MG63 (cell line): ENCODE measurements around the gene FARS2. TPM values are rescaled to one million over a fixed set of nuclear protein-coding genes. Genes with fewer than 3 reads are reported as not detected.
A peak's percentile ranks its signal among the peaks of the same experiment; 100 is the strongest.
"Not testable (repeated sequence)": the region's sequence is repeated elsewhere in the genome, so short reads cannot be mapped to it uniquely, and the experiment has no call there.

ENCODE experiments used
- DNase-seq: peaks from one replicate; pipeline ENCODE4 v3.0.0-alpha.2; 2020
- H3K27me3 ChIP-seq: fragments of 250-450 bp; sonication (Bioruptor Pico); 2 replicates; pipeline ENCODE4 v1.5.1; 2020; ENCODE audit warnings: mild to moderate bottlenecking, moderate library complexity
- H3K36me3 ChIP-seq: fragments of 250-450 bp; sonication (Bioruptor Pico); 2 replicates; pipeline ENCODE4 v1.5.1; 2020; ENCODE audit warnings: mild to moderate bottlenecking, moderate library complexity
- H3K4me3 ChIP-seq: fragments of 250-450 bp; sonication (Bioruptor Pico); 2 replicates; pipeline ENCODE4 v1.5.1; 2020; ENCODE audit warnings: mild to moderate bottlenecking, moderate library complexity
- H3K9me3 ChIP-seq: fragments of 250-450 bp; sonication (Bioruptor Pico); 2 replicates; pipeline ENCODE4 v1.5.1; 2020; ENCODE audit warnings: mild to moderate bottlenecking, moderate library complexity
- total RNA-seq: library from RNA; depleted of rRNA; stranded (reverse); fragments of >200 nt; shearing (Covaris generic); gene quantifications from 2 replicates; pipeline ENCODE4 v1.2.3, GENCODE V29; 2014; ENCODE audit warnings: low replicate concordance

FARS2 gene
- total RNA-seq, 1 experiment from 2014 or later = 17.3 TPM

GRCh38 chr6:5781019-5781418 lies 519.7 kb downstream of the FARS2 start:
- no peak for DNase-seq
- Histone ChIP-seq H3K27me3 (no peaks in the 10 kb centered on the region), H3K4me3 (no peak overlapping the region), H3K36me3 (no peaks in the 10 kb centered on the region), H3K9me3 (no peaks in the 10 kb centered on the region)

GRCh38 chr6:5781966-5782556 lies 520.7 kb downstream of the FARS2 start:
- Histone ChIP-seq H3K27me3 (no peaks in the 10 kb centered on the region), H3K4me3 (no peak overlapping the region), H3K36me3 (no peaks in the 10 kb centered on the region), H3K9me3 (no peaks in the 10 kb centered on the region)
- DNase-seq = no peak

- Histone ChIP-seq H3K36me3 (no peaks in the 10 kb centered on the region), H3K9me3 (no peaks in the 10 kb centered on the region), H3K27me3 (no peaks in the 10 kb centered on the region), H3K4me3 (no peak overlapping the region)
- DNase-seq = peak; percentile 27
These were observed 521.7 kb downstream of the FARS2 start for GRCh38 chr6:5782783-5783547.

DNA sequence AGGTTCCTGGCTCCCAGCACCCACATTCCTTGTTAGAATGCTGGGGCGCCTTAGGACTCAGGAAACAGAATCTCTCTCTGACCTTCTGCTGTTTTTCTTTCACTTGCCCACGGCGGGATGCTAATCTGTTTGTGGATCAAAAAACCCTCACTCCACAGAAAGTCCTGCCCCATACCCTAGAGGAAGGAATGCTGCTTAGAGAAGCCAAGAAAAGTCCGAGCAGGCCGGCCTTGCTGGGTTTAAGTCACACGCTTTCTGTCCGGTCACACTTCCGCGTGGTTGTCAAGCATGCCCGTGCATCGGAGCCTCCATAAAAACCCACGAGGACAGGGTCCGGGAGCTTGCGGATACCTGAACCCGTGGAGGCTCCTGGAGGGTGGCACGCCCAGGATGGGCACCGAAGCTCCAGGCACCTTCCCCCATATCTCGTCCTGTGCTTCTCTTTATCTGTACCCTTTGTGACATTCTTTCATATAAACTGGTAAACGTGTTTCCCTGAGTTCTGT lies 522.3 kb downstream of the FARS2 start:
- H3K36me3 ChIP-seq = no peaks in the 10 kb centered on the region
- no peak for DNase-seq
- no peak overlapping the region for H3K4me3 ChIP-seq
- no peaks in the 10 kb centered on the region for H3K9me3 ChIP-seq
- H3K27me3 ChIP-seq = no peaks in the 10 kb centered on the region

DNA sequence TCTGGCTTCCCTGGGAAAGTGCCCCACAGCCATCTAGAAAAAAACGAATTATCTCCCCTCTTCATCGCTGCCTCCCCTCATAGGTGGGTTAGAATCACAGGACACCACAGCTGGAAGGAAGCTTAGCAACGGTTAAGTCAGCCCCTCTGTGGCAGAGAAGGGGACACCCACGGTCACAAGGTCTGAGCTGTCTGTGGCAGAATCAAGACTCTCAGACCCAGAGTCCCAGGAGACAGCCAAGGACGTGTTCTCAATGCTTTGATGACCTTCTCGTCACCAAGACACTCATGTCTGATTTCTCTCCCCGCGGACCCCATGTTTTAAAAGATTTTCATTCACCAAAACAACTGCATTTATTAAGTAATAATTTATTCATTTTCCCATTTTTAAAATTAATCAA lies 523.9 kb downstream of the FARS2 start:
- Histone ChIP-seq H3K4me3 (no peak overlapping the region), H3K9me3 (no peaks in the 10 kb centered on the region), H3K27me3 (no peaks in the 10 kb centered on the region), H3K36me3 (no peaks in the 10 kb centered on the region)
- no peak for DNase-seq

GRCh38 chr6:5786321-5786968 lies 525.1 kb downstream of the FARS2 start:
- Histone ChIP-seq H3K4me3 (no peak overlapping the region), H3K27me3 (no peaks in the 10 kb centered on the region), H3K36me3 (no peaks in the 10 kb centered on the region), H3K9me3 (no peaks in the 10 kb centered on the region)
- no peak for DNase-seq

DNA sequence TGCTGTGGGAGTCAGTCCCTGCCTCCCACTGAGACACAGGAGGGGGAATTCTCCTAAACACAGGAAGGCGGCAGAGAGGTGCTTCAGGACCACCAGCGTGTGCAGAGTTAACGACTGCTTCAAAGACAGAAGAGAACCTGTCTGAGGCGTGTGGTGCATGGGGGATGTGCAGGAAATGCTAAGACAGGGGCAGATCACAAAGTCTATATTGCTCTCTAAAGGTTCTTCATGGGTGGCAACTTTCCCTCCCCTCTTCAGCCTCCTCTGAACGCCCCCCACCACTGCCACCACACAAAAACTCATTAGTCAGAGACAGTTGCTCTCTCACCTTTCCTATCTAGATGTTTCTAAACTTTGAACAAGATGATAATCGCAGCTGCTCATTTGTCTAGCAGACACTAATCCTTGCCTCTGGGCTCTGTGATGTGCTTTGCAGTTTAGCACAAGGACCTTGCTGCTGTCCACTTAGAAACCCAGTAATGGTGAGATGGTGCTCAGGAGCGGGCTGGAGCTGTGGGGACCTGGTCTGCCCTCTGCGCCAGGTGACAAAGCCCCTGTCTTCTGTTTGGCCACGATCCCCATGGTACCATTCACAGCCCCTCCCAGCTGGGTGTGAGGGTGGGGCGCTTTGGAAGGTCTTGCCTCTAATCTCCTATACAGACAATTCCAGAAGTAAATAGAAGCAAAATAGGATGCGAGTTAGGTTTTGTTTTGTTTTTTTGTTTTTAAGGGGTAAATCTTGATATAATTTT lies 525.8 kb downstream of the FARS2 start:
- Histone ChIP-seq H3K9me3 (no peaks in the 10 kb centered on the region), H3K36me3 (no peaks in the 10 kb centered on the region)
- no peak for DNase-seq

DNA sequence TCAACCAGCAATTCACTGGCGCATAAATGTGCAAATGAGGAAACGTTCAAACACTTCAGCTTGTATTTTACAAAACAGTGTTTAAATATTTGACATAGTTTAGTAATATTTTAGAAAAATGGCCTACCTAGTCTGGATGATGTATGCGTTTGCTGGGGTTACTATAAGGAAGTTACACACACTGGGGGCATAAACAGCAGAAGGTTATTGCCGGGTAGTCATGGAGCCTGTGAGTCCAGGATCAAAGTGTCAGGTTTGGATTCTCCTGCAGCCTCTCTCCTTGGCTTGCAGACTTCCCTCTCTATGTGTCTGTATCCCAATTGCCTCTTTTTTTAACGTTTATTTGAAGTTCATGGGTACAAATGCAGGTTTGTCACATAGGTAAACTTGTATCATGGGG lies 528.1 kb downstream of the FARS2 start:
- not testable (repeated sequence) for DNase-seq, H3K9me3 ChIP-seq, H3K4me3 ChIP-seq, H3K36me3 ChIP-seq, H3K27me3 ChIP-seq

More for the DNA sequence above, 525.8 kb downstream of the FARS2 start:
- H3K4me3 ChIP-seq = no peak overlapping the region
- H3K27me3 ChIP-seq = no peaks in the 10 kb centered on the region

GRCh38 chr6:5796555-5796954 lies 535.2 kb downstream of the FARS2 start:
- H3K4me3 ChIP-seq, H3K36me3 ChIP-seq, H3K27me3 ChIP-seq, H3K9me3 ChIP-seq, DNase-seq: not testable (repeated sequence)

DNA sequence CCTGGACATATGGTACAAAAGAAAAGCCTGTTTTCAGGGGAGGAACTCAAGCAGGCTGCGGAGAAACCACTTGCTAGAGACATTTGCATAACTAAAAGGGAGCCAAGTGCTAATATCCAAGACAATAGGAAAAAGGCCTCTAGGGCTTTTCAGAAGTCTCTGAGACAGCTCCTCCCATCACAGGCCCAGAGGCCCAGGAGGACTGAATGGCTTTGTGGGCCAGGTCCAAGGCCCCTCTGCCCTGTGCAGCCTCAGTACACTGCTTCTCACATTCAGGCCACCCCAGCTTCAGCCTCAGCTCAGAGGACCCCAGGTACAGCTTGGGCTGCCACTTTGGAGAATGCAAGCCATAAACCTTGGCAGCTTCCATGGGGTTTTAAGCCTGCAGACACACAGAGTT lies 545.1 kb downstream of the FARS2 start:
- not testable (repeated sequence) for H3K4me3 ChIP-seq, DNase-seq, H3K36me3 ChIP-seq, H3K9me3 ChIP-seq, H3K27me3 ChIP-seq

GRCh38 chr6:5809450-5809849 lies 548.1 kb downstream of the FARS2 start:
- Histone ChIP-seq H3K36me3 (no peaks in the 10 kb centered on the region), H3K27me3 (no peaks in the 10 kb centered on the region), H3K4me3 (no peak overlapping the region), H3K9me3 (no peaks in the 10 kb centered on the region)
- no peak for DNase-seq

GRCh38 chr6:5811997-5812396 lies 550.7 kb downstream of the FARS2 start:
- Histone ChIP-seq H3K27me3 (no peaks in the 10 kb centered on the region), H3K9me3 (no peaks in the 10 kb centered on the region), H3K4me3 (no peak overlapping the region), H3K36me3 (no peaks in the 10 kb centered on the region)
- no peak for DNase-seq

- Histone ChIP-seq H3K9me3 (no peaks in the 10 kb centered on the region), H3K27me3 (no peaks in the 10 kb centered on the region), H3K36me3 (no peaks in the 10 kb centered on the region), H3K4me3 (no peak overlapping the region)
- no peak for DNase-seq
These were observed 552.3 kb downstream of the FARS2 start for GRCh38 chr6:5813625-5814027.

- H3K4me3 ChIP-seq = no peak overlapping the region
- no peaks in the 10 kb centered on the region for H3K9me3 ChIP-seq
- DNase-seq = no peak
- H3K27me3 ChIP-seq = no peaks in the 10 kb centered on the region
- no peaks in the 10 kb centered on the region for H3K36me3 ChIP-seq
These were observed 552.8 kb downstream of the FARS2 start for GRCh38 chr6:5814116-5814515.

DNA sequence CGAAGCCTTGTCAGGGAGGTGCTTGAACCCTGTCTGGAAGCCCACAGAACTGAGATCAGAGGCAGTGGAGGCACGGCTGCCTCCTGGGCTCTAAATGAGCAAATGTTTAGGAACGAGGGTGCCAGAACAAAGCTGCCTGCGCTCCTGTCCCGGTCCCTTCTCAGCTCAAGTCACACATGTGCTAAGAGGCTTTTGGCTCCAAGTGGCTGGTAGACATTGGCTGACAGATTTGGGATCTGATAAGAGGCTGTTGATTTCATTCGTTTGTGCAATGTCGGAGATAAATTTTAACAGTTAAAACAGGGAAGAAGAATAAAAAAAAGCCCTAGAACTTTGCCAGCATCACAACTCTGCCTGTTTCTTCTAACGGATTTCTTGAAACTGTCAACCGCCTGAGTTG lies 553.6 kb downstream of the FARS2 start:
- Histone ChIP-seq H3K4me3 (no peak overlapping the region), H3K27me3 (no peaks in the 10 kb centered on the region), H3K36me3 (no peaks in the 10 kb centered on the region), H3K9me3 (no peaks in the 10 kb centered on the region)
- DNase-seq = no peak

DNA sequence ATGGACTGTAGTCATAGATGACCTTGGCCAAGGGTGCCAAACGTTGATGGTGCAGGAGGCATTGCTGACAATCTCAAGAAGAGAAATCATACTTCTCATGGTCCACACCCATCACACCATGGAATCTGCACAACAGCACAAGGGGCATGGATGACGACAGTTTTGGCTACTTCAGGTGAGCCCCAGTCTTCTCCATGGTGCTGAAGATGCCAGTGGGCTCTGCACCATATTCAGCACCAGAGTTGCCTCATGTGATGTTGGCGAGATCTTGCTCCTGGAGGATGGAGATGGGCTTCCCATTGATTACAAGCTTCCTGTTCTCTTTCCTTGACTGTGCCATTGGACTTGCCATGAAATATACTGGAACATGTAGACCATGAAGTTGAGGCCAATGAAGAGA lies 556.6 kb downstream of the FARS2 start:
- H3K9me3 ChIP-seq = no peaks in the 10 kb centered on the region
- H3K27me3 ChIP-seq = no peaks in the 10 kb centered on the region
- H3K4me3 ChIP-seq = no peak overlapping the region
- DNase-seq = no peak
- no peaks in the 10 kb centered on the region for H3K36me3 ChIP-seq

DNA sequence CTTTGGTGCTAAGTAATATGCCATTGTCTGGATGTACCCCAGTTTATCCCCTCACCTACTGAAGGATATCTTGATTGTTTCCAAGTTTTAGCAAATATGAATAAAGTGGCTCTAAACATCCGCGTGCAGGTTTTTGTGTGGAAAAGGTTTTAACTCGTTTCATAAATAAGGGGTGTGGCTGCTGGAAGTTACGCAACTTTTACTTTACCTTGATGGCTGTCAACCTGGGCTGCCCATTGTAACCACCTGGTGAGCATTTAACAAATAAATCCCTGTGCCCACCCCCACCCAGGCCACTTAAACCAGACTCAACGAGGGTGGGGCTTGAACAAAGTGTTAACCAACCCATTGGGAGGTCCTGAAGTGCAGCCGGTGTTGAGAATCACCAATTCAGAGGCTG lies 557.6 kb downstream of the FARS2 start:
- Histone ChIP-seq H3K4me3 (no peak overlapping the region), H3K9me3 (no peaks in the 10 kb centered on the region), H3K27me3 (no peaks in the 10 kb centered on the region), H3K36me3 (no peaks in the 10 kb centered on the region)
- no peak for DNase-seq
